HL-60/S4 treated with phorbol 12-myristate 13-acetate at 8.2 ng/mL for 4 days and 3 days (cell line): ENCODE results near the gene ZFPL1.

Experiments used
- in situ Hi-C: fragments of 300-500 bp; cut with MboI; formaldehyde crosslinking; loops from 2 replicates; pipeline ENCODE4 v1.15.0; 2022; ENCODE audit warnings: low sequenced_read_pairs

Gene ZFPL1

DNA sequence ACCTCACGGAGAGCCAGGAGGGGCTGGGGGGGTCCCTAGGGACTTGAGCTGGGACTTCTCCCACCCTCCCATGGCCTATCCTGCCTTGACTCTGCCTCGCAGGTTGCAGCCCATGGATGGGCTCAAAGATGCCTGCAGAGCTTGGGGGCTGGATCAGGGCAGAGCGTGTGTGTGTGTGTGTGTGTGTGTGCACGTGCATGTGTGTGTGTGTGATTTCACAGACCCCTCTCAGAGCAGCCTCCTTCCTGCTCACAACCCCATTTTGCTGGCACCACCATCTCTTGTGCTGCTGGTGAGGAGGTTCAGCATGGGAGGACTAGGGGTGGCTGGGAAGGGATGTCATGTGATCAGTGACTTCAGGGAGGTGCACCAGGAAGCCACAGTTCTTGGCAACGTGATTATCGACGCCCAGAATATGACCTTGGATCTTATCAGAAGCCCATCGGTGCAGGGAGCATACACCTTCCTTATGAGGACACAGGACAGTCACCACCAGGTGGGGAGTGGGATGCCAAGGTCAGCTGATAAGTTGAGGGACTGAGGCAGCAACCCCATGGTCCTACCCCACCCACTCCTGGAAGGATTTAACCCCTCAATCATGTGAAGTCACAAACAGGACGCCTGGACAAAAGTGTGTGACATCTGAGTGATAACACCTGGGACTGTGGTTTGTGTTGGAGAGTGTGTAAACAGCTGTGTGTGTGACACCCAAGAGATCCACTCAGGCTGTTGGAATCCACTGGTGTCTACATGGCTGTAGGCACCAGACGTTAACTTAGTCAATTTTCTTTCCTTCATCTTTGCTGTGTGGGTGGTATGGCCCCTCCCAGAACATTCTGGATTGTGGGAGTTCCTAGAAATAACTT is 23.8 kb upstream of the ZFPL1 start:
- in situ Hi-C loops = no loop called here

DNA sequence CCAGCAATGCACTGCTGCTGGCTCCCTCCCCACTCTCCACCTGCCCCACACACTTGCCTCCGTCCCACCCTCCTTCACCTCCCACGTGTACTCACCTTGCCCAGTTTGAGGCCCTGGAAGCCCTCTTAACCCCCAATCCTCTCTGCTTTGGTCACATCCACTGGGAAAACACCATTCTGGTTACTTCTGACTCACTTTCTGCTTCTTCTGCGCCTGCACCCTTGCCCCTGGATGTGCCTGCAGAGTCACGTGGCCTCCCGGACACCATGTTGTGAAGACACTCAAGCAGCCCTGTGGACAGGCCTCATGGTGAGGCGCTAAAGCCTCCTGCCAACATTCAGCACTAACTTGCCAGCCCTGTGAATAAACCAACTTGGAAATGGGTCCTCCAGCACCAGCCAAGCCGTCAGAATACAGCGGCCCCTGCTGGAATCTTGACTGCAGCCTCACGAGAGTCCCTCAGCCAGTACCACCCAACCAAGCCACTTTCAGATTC is 23.1 kb upstream of the ZFPL1 start:
- in situ Hi-C loops = no loop called here

DNA sequence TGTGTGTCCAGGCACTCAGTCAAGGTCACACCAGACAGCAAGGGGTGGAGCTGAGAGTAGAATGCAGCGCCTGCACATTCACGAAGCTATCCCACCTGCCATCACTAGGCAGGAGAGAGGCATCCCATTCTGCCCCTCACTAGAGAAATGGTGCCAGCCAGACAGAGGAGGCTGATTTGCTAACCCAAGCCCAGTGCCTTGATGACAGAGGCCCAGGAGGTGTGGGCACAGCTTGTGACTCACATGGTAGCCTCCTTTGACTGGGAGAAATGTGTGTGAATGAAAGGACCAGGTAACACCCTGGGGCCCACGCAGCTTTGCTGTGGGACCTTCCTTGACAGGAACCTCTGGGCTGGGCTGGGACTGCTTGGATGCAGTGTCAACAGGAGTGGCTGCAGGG is 20.5 kb upstream of the ZFPL1 start:
- in situ Hi-C loops = no loop called here

DNA sequence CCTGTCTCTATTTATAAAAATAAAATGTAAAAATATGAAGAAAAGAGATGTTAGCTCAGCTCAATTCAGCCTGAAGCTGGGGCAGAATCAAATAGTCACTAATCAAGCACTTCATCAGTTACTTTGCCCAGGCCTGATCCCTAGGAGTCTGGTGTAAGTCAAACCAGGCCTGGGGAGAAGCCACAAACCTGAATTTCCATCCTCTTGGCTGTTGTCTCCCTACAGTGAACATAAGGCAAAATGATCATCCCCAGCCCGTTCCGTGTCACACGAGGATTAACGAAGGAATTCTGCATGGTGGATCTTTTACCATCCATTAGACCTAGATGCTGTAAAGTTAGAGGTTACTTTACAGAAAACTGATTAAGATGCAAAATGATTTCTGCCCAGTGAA is 19.2 kb upstream of the ZFPL1 start:
- in situ Hi-C loops = no loop called here

DNA sequence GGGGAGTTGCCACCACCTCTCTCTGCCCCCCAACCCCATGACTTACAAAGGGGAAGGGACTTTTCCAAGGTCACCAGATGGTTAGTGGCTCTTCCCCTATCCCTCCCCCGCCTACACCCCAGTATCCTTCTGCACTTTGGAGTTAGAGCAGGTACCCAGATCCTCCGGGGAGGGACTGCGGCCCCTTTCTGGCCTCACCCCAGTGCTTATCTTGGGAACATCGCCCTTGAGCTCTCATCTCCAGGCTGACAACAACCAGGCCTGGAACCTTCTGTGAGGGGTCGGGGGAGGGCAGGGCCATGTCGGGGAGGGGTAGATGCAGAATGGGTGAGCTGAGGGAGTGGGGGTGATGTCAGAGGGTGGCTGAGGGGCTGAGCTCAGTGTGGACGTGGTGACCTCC is 18.2 kb upstream of the ZFPL1 start:
- in situ Hi-C loops = no loop called here

DNA sequence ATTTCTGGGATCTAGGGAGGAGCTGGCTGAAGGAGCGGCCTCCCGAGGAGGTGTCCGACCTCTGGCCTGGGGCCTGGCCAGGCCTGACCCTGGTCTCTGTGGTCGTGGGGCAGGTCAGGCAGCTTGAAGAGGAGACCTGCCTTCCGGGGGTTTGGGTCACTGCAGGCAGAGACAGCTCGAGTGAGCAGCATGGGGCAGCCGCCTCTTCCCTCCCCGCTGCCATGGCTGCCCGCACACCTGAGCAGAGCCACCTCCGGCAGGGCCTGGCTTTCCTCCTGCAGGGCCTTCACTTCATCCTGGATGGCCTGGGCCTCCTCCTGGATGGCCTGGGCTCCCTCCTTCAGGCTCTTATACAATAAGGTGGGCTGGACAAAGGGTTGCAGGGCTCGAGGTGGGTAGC is 17.7 kb upstream of the ZFPL1 start:
- in situ Hi-C loops = no loop called here

DNA sequence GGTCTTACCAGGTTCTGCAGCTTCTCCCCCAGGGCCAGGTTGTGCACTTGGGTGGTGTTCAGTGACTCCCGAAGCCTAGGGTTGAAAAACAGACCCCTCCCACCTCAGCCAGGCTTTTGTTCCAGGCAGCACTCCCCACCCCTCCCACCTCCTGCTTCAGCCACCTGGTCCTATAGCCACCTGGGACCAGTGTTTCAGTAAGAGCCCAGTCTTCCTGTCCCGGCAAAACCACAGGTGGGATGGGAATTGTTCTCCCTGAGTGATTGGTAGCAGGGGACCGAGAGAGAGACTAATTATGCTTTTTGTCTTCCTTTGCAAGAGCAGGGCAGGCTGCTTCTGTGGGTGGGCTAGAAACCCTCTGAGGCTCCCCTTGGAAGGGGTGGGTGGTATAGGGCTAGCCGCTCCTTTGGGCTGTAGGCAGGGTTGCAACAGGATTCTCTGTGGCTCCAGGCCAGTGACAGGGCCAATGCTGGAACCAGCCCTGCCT is 17.2 kb upstream of the ZFPL1 start:
- in situ Hi-C loops = no loop called here

DNA sequence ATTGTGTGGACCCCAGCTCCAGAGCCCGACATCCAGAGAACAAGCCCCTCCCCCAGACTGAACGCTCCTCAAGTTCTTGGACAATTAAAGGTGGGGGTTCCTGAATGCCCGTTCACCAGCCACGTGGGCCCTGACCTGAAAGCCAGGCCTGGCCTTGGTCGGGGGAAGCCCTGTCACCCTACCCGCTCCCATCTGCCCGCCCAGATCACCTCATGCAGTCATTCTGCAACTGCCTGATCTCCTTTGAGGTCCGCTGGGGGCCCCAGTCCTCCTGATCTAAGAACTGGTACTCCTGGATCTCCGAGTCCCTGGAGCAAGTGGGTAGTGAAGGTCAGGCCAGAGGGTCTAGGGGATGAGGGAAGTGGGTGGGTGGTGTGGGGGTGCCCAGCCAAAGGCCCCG is 16.6 kb upstream of the ZFPL1 start:
- in situ Hi-C loops = no loop called here

DNA sequence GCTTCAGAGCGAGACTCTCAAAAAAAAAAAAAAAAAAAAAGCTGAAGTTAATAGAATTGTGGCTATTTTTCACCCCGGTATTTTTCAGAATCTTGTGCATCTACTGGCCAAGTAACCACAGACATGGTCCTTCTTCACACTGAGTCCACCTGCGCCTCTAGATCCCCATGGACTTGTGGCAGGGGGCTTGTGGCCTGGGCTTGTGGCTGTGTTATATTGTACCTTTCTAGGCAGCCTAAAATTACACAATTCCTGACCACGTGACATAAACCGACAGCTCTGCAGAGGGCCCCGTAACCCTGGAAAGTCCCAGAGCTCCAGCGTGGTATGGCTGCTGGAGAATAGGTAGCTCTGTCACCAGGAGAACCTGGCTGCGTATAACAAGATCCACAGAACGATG is 14.8 kb upstream of the ZFPL1 start:
- in situ Hi-C loops = no loop called here

DNA sequence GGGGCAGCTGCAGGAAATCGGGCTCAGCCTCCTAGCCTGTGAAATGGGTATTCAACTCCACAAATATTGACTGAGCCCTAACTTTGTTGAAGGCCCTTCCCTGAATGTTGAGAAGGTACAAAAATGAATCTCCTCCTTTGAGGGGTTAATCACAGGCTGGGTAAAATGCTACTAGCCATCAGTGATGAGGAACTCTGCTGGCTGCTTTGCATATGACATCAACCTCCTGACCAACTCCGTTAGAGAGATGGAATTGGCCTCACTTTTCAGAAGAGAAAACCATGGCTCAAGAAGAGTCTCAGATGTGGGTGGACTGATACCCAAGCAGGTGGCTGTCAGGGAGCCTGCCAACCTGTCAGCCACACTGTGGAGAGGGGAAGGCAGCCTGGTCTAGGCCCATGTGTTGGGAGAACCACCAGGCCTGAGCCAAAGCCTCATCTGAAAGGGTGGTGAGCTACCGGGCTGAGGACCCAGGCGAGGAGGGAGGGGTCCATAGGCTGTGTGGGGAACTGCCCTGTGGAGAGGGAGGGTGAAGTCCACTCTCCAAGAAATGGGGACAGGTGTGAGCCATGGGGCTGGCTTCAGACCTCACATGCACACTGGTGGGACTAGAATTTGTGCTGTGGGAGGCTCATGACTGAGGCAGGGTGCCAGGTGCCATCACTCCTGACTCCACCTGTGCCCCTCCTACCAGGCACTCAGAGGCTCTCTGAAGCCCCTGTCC is 12.0 kb upstream of the ZFPL1 start:
- in situ Hi-C loops = no loop called here

DNA sequence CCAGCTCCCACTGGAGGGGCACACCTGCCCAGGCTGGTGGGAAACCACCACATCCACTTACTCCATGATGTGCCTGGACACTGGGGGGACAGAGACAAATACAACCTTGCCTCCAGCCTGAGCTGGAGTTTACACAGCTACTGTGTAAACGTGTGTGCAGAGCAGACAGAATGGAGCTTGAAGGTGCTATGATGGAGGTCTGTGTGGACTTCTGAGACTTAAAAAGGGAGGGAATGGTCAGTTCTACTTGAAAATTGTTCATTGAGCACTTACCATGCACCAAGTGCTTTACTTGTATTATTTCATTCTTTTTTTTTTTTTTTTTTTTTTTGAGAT is 11.4 kb upstream of the ZFPL1 start:
- in situ Hi-C loops = no loop called here

DNA sequence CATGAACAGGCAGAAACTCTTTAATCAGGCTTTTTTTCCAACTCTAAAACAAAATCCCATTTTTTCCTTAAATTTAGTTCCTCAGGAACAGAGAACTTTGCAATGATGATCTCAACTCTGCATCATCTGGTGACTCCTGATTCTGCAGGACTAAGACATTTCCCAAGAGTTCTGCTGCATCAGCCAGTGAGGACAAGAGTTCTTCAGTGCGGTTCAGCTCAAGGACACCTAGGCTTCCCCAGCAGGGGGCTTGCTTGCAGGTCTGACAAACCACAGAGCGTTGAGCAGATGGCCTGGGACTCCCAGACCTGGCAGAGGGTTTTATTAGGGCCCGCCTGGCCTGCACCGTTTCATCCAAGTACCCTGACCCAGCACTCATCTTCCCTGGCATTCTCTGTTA is 6.6 kb upstream of the ZFPL1 start:
- in situ Hi-C loops = no loop called here

DNA sequence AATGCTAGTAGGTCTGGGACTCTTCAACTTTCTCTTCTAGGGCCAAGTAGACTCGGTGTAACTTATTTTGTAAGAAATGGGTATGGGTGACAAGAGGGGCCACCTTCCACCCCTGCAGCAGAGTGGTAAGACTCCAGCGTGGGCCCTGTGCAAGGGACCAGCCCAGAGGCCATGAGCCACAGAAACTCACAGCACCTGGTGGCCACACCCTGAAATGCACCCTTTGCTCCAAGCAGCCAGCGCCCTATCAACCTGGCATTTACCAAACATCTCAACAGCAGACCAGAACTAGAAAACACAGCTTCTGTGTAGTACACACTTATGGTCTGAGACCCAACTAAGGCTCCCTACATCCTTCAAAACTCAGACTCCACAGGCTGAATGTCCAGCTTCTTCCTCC is 5.9 kb upstream of the ZFPL1 start:
- in situ Hi-C loops = no loop called here

DNA sequence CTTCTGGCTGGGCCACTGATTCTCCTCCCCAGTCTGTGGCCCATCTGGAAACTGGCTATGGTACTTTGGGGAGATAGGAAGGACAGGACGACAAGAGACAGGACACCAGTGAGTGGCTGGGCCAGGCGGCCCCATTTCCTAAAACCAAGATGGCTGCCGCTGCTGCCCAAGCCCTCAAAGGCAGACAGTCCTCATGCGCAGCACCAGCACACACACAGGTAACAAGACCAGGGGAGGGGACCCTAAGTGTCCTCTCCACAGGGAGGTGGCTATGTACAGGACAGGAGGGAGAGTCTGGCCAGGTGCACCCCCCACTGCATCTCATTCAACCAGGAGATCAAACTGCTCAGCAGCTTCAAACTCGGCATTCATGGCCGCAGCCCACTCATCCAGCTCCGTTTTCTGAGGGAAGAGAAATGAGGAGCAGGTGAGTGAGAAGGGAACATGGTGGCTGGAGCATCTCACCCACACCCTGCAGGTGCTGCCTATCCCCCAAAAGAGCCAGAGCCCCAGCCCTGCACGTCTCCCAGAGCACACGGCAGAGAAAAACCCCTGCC is 5.2 kb upstream of the ZFPL1 start:
- in situ Hi-C loops = no loop called here

DNA sequence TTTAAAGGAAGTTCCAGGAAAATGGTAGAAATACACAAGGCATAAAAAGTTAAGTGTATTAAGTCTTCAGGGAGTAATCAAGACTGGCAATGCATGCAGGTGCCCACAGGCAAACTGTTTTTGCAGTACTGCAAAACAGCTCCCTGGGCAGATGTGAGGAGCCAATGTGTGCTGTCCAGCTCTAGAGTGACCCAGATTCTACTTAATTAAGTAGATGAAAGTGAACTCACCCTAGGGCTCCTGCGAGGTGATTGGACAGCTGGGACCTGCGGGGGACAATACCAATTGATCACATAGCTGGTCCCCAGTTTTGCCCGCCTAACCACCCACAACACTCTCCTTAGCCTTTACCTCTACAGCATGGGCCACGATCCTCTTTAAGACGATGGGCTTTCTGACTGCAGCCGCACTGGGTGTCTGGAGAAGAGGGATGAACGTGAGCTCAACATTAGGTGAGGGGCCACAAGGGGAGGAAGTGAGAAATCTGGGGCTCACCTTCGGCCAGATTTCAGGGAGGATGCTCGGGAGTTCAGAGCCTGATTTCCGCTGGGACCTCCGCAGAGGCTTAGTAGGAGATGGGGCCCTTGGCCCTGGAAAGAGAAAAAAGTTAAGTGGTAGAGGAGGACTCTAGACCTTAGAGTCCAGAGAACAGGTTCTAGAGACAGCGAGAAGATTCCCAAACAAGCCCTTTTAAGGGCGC is 738 bp upstream of the ZFPL1 start:
- in situ Hi-C loops = no loop called here

DNA sequence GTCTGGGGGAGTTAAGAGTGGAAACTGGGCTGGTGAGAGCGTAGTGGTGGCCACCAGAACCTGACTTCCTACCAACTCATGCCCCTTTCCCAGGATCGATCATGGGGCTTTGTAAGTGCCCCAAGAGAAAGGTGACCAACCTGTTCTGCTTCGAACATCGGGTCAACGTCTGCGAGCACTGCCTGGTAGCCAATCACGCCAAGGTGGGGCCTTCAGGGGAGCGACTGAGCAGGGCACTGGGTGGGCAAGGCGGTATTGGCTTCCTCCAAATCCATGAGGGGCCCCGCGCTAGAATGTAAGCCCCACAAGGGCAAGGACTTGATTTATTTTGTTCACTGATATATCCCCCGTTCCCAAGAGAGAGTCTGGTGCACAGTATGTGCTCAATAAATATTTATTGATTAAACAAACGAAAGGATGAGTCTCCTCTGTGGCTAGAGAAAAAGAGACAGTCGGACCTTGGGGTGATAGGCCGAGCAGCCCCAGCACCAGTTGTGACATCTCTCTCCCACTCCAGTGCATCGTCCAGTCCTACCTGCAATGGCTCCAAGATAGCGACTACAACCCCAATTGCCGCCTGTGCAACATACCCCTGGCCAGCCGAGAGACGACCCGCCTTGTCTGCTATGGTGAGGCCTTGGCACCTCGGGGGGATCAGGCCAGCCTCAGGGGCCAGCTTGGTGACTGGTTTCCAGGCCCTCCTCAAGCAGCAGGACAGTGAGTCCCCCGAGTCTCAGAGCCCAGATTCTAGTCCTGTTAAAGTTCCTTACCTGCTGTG is 765 bp downstream of the ZFPL1 start:
- in situ Hi-C loops = no loop called here

DNA sequence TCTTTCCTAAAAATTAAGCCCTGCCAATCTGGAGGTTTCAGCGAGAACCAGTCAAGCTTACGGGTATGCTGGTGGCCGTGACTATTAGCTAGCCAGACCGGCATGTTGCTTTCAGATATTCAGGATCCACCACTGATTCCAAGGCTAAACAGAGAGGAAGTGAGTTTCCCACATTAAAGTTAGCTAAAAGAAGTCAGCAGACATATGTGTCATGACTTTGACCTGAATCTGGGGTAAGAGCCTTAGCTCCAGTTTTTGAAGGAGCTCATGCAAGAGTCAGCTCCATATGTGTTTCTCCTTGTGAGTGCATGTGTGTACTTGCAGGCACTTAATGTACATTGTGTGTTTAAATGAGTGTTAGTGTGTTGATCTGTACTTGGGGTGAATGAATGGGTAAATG is 1.4 kb downstream of the ZFPL1 start:
- in situ Hi-C loops = no loop called here

DNA sequence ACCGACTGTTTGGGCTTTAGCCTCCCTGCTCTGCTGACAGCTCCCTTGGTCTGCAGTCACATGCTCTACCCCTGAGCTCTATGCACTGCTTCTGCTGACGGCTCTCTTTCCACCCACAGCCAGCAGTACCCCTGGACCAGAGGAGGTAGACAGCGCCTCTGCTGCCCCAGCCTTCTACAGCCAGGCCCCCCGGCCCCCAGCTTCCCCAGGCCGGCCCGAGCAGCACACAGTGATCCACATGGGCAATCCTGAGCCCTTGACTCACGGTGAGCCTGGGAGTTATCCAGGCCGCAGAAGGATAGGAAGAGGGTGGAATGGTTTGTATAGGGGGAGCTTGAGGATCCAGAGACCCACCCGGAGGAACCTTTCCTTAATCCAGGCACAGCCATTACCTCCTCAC is 2.8 kb downstream of the ZFPL1 start:
- in situ Hi-C loops = no loop called here

DNA sequence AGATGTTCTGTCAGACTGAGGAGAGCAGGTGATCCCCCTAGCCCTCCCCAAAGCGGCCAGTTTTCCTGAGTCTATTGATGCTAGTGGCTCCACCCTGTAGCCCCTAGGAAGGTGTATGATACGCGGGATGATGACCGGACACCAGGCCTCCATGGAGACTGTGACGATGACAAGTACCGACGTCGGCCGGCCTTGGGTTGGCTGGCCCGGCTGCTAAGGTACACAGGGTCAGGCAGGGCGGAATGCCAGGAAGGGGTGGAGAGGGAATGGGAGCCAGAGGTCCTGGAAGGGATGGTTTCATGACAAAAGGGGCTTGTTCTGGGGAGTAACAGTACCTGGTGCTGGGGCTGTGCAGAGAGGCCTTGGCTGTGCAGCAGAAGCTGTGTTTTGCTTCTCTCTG is 3.2 kb downstream of the ZFPL1 start:
- in situ Hi-C loops = no loop called here

DNA sequence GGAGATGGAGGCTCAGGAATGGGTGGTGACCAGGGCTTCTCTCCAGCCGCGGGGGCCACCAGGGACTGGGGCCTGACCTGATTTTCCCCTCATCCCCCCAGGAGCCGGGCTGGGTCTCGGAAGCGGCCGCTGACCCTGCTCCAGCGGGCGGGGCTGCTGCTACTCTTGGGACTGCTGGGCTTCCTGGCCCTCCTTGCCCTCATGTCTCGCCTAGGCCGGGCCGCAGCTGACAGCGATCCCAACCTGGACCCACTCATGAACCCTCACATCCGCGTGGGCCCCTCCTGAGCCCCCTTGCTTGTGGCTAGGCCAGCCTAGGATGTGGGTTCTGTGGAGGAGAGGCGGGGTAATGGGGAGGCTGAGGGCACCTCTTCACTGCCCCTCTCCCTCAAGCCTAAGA is 3.8 kb downstream of the ZFPL1 start:
- in situ Hi-C loops = no loop called here

DNA sequence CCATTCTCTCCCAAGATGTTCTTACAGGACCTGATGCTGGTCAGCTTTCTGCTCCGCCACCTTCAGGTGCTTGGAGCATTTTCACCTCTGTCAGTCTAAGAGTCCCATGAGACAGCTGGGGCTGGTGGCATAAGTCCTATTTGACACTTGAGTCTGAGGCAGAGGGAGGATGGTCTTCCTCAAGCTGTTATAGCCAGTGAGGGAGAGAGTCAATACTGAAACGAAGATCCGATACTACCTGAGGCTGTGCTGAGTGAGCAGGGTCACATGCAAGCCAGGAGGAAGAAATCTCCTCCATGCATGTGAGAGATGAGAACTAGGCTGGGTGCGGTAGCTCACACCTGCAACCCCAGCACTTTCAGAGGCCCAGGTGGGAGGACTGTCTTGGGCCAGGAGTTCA is 5.6 kb downstream of the ZFPL1 start:
- in situ Hi-C loops = no loop called here
